Measurements from ENCODE around the gene SMPDL3A. TPM values are rescaled to one million over a fixed set of nuclear protein-coding genes. Genes with fewer than 3 reads are reported as not detected.

Gene SMPDL3A, protein sequence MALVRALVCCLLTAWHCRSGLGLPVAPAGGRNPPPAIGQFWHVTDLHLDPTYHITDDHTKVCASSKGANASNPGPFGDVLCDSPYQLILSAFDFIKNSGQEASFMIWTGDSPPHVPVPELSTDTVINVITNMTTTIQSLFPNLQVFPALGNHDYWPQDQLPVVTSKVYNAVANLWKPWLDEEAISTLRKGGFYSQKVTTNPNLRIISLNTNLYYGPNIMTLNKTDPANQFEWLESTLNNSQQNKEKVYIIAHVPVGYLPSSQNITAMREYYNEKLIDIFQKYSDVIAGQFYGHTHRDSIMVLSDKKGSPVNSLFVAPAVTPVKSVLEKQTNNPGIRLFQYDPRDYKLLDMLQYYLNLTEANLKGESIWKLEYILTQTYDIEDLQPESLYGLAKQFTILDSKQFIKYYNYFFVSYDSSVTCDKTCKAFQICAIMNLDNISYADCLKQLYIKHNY
- under 1 TPM in 1 of 2 experiments, not detected in 1; 0.17 TPM for total RNA-seq

GRCh38 chr6:122789182-122790027, at the start of gene SMPDL3A:
Gene SMPDL3A, plus strand, starts transcription at chr6:122789258. Its CDS starts 89 bp downstream, at chr6:122789347.

DNA sequence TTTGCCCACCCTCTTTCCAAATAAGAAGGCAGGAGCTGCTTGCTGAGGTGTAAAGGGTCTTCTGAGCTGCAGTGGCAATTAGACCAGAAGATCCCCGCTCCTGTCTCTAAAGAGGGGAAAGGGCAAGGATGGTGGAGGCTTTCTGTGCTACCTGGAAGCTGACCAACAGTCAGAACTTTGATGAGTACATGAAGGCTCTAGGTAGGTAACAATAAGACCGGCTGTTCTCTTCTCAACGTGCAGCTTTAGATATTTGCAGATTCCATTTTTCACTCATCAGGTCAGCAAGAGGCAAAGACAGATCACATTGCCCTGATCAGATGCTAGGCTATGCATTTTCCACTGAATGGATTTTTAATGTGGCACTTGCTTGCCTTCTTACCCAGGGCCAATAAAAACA, 9.4 kb upstream of the SMPDL3A start, which contains the start of gene FABP7:
FABP7 (plus strand) TSS at position 50 of the 400 bp plus-strand sequence; CDS start at position 129, 79 bp downstream.

Other genes starting within 250 kb of the SMPDL3A start
- under 1 TPM; 0.19 to 0.28 TPM for gene PKIB, start 178.9 kb upstream of the SMPDL3A start, total RNA-seq
- gene FABP7, start 9.5 kb upstream of the SMPDL3A start, total RNA-seq = not detected
- not detected for gene CLVS2, start 207.0 kb downstream of the SMPDL3A start, total RNA-seq

All from activated naive CD4-positive, alpha-beta T cell treated with anti-CD3 and anti-CD28 coated beads, Interleukin-2, amount 10 ng/mL, durations not matched to agents 5 hours and 36 hours (primary cell).